Colonic mucosa (tissue), 4 donors: ENCODE measurements around the gene RPTOR. TPM values are rescaled to one million over a fixed set of nuclear protein-coding genes. Genes with fewer than 3 reads are reported as not detected.

Experiments used
- DNase-seq: peaks from one replicate; pipeline ENCODE4 v3.0.0-alpha.2; 2020
- H3K27ac ChIP-seq: fragments of 200-600 bp; one replicate; pipeline ENCODE4 v1.8.0; 2021
- H3K27me3 ChIP-seq: fragments of 200-600 bp; one replicate; pipeline ENCODE4 v1.8.0; 2021
- H3K36me3 ChIP-seq: fragments of 200-600 bp; one replicate; pipeline ENCODE4 v1.8.0; 2021
- H3K4me1 ChIP-seq: fragments of 200-600 bp; one replicate; pipeline ENCODE4 v1.8.0; 2021; ENCODE audit warnings: mild to moderate bottlenecking
- H3K4me3 ChIP-seq: fragments of 200-600 bp; one replicate; pipeline ENCODE4 v1.8.0; 2021
- H3K9ac ChIP-seq, 2 donors: one replicate each; pipeline ENCODE4 v1.7.0; 2013; ENCODE audit warnings: control low read depth in 2 of 2, low read depth in 2 of 2, low read length in 2 of 2
- H3K9me3 ChIP-seq: fragments of 200-600 bp; one replicate; pipeline ENCODE4 v1.8.0; 2021
- intact Hi-C: fragments of 100-400 bp; cut with DNase I; formaldehyde crosslinking; loops from one replicate; pipeline ENCODE4 v1.14.1; 2022
- total RNA-seq, 2 donors: library from RNA; stranded (reverse); fragmentation: NEBNext Ultra II Directional in 1 of 2; extraction: Animal tissue kit (Norgen Biotek cat#: 25700) in 1 of 2; gene quantifications; one replicate each; pipeline ENCODE4 v1.2.1, GENCODE V29; 2021
- TF ChIP-seq, protein P1 (sequence below): fragments of 200-600 bp; IDR thresholded peaks from one replicate; pipeline ENCODE4 v1.8.0; 2022; ENCODE audit warnings: antibody characterized with exemption, mild to moderate bottlenecking
- donor health status: healthy.
- donor health status: DM: no; HTN: no; CAD: no.
- donor health status: DM: no; HTN: no; CAD: no.

Gene RPTOR
- total RNA-seq, 2 donors from 2014 or later, result 21.2 to 39.6 TPM

- TF ChIP-seq, protein P1, sequence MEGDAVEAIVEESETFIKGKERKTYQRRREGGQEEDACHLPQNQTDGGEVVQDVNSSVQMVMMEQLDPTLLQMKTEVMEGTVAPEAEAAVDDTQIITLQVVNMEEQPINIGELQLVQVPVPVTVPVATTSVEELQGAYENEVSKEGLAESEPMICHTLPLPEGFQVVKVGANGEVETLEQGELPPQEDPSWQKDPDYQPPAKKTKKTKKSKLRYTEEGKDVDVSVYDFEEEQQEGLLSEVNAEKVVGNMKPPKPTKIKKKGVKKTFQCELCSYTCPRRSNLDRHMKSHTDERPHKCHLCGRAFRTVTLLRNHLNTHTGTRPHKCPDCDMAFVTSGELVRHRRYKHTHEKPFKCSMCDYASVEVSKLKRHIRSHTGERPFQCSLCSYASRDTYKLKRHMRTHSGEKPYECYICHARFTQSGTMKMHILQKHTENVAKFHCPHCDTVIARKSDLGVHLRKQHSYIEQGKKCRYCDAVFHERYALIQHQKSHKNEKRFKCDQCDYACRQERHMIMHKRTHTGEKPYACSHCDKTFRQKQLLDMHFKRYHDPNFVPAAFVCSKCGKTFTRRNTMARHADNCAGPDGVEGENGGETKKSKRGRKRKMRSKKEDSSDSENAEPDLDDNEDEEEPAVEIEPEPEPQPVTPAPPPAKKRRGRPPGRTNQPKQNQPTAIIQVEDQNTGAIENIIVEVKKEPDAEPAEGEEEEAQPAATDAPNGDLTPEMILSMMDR, result no peak
- Histone ChIP-seq H3K9me3 (no peaks in the 10 kb centered on the region), H3K4me1 (no peaks in the 10 kb centered on the region), H3K27ac (no peak overlapping the region), H3K9ac (no peak overlapping the region), H3K36me3 (no peaks in the 10 kb centered on the region), H3K4me3 (no peak overlapping the region), H3K27me3 (no peaks in the 10 kb centered on the region)
- intact Hi-C loops, result no loop called here
- no peak for DNase-seq
These were observed 411.9 kb downstream of the RPTOR start for GRCh38 chr17:80956321-80957190.

- H3K36me3 ChIP-seq, result no peaks in the 10 kb centered on the region
- no peak overlapping the region for H3K9ac ChIP-seq
- H3K4me1 ChIP-seq, result no peaks in the 10 kb centered on the region
- intact Hi-C loops, result no loop called here
- H3K27me3 ChIP-seq, result no peaks in the 10 kb centered on the region
- no peak overlapping the region for H3K27ac ChIP-seq
- H3K9me3 ChIP-seq, result no peaks in the 10 kb centered on the region
- TF ChIP-seq, protein P1, result no peak
- no peak overlapping the region for H3K4me3 ChIP-seq
- no peak for DNase-seq
These were observed 412.9 kb downstream of the RPTOR start for GRCh38 chr17:80957461-80957941.

DNA sequence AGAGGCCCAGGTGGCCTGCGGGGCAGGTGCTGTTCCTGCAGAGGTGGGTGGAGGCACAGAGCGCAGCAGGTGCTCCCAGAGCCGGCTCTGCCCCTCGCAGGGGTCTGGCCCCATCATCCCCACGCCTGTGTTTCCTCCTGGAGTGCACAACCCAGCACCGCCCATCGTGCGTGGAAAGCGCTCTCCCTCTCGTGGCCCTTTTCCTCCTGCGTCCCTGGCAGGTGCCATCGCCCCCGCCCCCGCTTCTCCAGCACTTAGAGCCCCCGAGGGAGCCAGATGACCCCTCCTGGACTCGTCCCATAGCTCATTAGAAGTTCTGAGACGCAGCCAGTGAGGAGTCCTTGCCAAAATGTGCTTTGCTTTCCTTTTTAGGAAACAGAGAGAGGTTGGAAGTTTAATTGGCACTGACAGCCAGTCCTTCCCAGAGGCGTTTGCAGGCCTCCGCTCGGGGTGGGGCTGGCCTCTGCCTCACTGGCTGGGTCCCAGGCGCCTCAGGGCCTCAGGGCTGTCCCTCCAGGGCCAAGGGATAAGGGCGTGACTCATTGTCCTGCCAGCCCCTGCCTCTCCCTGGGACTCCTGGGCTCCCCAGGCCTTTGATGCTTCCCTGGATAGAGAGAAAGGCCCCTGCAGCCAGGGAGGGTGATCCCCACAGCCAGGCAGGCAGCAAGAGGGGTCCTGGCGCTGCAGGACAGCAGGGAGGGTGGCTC is 414.8 kb downstream of the RPTOR start:
- Histone ChIP-seq H3K27me3 (no peaks in the 10 kb centered on the region), H3K9ac (peak overlapping the region in 1 of 2 donors; percentile 26), H3K4me3 (no peak overlapping the region), H3K9me3 (no peaks in the 10 kb centered on the region), H3K36me3 (no peaks in the 10 kb centered on the region), H3K4me1 (no peaks in the 10 kb centered on the region), H3K27ac (peak overlapping the region; percentile 53)
- peak; percentile 63 for DNase-seq
- TF ChIP-seq, protein P1, result no peak
- intact Hi-C loops, result no loop called here

DNA sequence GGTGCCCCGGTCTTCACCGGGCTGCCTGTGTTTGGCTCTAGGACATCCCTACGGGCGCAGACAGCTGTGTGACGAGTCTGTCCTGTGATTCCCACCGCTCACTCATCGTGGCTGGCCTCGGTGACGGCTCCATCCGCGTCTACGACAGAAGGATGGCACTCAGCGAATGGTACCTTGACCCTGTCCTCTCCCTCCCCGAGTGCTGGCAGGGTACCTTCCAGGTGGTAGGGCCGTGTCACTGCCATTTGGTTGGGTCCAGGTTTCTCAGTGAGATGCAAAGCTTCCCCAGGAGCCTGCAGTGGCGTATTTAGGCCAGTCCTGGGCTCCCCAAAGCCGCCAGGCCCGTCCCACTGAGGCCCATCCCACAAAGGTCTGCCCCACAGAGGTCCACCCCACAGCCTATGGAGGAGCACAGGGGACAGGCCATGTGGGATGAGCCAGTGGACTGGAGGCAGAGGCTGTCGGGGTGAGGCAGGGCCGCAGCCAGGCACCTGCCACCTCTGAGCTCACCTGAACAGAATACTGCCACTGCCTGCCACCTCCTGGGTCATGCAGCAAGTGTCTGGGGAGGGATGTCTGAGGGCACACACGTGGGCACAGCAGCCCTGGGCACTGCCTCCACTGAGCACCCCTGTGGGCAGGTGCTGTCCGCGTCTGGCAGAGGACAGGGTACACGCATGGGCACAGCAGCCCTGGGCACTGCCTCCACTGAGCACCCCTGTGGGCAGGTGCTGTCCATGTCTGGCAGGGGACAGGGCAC is 415.6 kb downstream of the RPTOR start:
- Histone ChIP-seq H3K4me3 (no peak overlapping the region), H3K36me3 (no peaks in the 10 kb centered on the region), H3K4me1 (no peaks in the 10 kb centered on the region), H3K9me3 (no peaks in the 10 kb centered on the region), H3K27me3 (no peaks in the 10 kb centered on the region), H3K27ac (peak overlapping the region; percentile 53), H3K9ac (peak overlapping the region in 1 of 2 donors; percentile 26)
- intact Hi-C loops, result no loop called here
- DNase-seq, result no peak
- TF ChIP-seq, protein P1, result no peak

- no peaks in the 10 kb centered on the region for H3K9me3 ChIP-seq
- no peaks in the 10 kb centered on the region for H3K4me1 ChIP-seq
- no peak overlapping the region for H3K4me3 ChIP-seq
- H3K9ac ChIP-seq, result no peak overlapping the region
- DNase-seq, result no peak
- TF ChIP-seq, protein P1, result no peak
- no peaks in the 10 kb centered on the region for H3K36me3 ChIP-seq
- no peak overlapping the region for H3K27ac ChIP-seq
- no peaks in the 10 kb centered on the region for H3K27me3 ChIP-seq
- intact Hi-C loops, result no loop called here
These were observed 416.3 kb downstream of the RPTOR start for GRCh38 chr17:80960797-80961452.
